Skeletal muscle tissue (tissue), 4 donors: ENCODE measurements around the gene KDELR3. TPM values are rescaled to one million over a fixed set of nuclear protein-coding genes. Genes with fewer than 3 reads are reported as not detected.

Experiments
- H3K27ac ChIP-seq: one replicate; pipeline ENCODE4 v1.7.0; 2013; ENCODE audit warnings: mild to moderate bottlenecking, low read depth, low read length, inconsistent platforms
- H3K27me3 ChIP-seq, 3 donors: one replicate each; pipeline ENCODE4 v1.7.0; 2013; ENCODE audit warnings: low read length in 3 of 3; ENCODE audit not compliant: control insufficient read depth in 3 of 3, insufficient read depth in 3 of 3
- H3K36me3 ChIP-seq, 3 donors: one replicate each; pipeline ENCODE4 v1.7.0; 2013; ENCODE audit warnings: low read length in 3 of 3; ENCODE audit not compliant: control insufficient read depth in 3 of 3, insufficient read depth in 3 of 3
- H3K4me1 ChIP-seq, 3 donors: one replicate each; pipeline ENCODE4 v1.7.0; 2013; ENCODE audit warnings: low read length in 3 of 3, mild to moderate bottlenecking in 3 of 3; ENCODE audit not compliant: control insufficient read depth in 3 of 3, insufficient read depth in 3 of 3
- H3K4me3 ChIP-seq, 3 donors: one replicate each; pipeline ENCODE4 v1.7.0; 2013; ENCODE audit warnings: low read length in 3 of 3
- H3K9ac ChIP-seq, 3 donors: one replicate each; pipeline ENCODE4 v1.7.0; 2013; ENCODE audit warnings: low read length in 3 of 3, mild to moderate bottlenecking in 3 of 3, moderate library complexity in 2 of 3, low read depth in 1 of 3
- H3K9me3 ChIP-seq, 3 donors: one replicate each; pipeline ENCODE4 v1.7.0; 2013; ENCODE audit warnings: low read length in 3 of 3; ENCODE audit not compliant: control insufficient read depth in 3 of 3
- total RNA-seq: library from RNA; depleted of rRNA; stranded (reverse); fragments of >200 nt; gene quantifications from one replicate; pipeline ENCODE4 v1.2.3, GENCODE V29; 2014
- donor health status: Osteomylitis.

The KDELR3 gene
- total RNA-seq, result 32.9 TPM

GRCh38 chr22:38467904-38468442 lies at the start of gene KDELR3:
KDELR3 (plus strand) TSS chr22:38468096; CDS start chr22:38468234, 138 bp downstream.
- H3K27ac ChIP-seq, result no peak within 1 kb of the TSS
- H3K9ac ChIP-seq, result peak within 1 kb of the TSS; percentile 63 to 75 (median 72)
- H3K4me3 ChIP-seq, result peak within 1 kb of the TSS; percentile 65 to 72 (median 67)
- H3K4me1 ChIP-seq, result peaks cover 0 to 14% (median 13%) of the 10 kb centered on the region in 3 donors
- no peaks in the 10 kb centered on the region for H3K36me3 ChIP-seq
- peaks cover 22 to 46% (median 40%) of the 10 kb centered on the region in 3 donors for H3K27me3 ChIP-seq
- no peaks in the 10 kb centered on the region for H3K9me3 ChIP-seq

GRCh38 chr22:38418589-38418988 lies 49.3 kb upstream of the KDELR3 start:
- peaks cover 0 to 7% (median 0%) of the 10 kb centered on the region in 3 donors for H3K27me3 ChIP-seq
- H3K9me3 ChIP-seq, result no peaks in the 10 kb centered on the region
- H3K27ac ChIP-seq, result no peak overlapping the region
- H3K9ac ChIP-seq, result no peak overlapping the region
- H3K4me1 ChIP-seq, result peaks cover 0 to 2% (median under 1%) of the 10 kb centered on the region in 3 donors
- no peak overlapping the region for H3K4me3 ChIP-seq
- H3K36me3 ChIP-seq, result no peaks in the 10 kb centered on the region

- Histone ChIP-seq H3K9ac (no peak overlapping the region), H3K27me3 (peaks cover 0 to 7% (median 0%) of the 10 kb centered on the region in 3 donors), H3K4me3 (no peak overlapping the region), H3K27ac (no peak overlapping the region), H3K36me3 (no peaks in the 10 kb centered on the region), H3K4me1 (peaks cover 0 to 2% (median 0%) of the 10 kb centered on the region in 3 donors), H3K9me3 (no peaks in the 10 kb centered on the region)
These were observed 48.6 kb upstream of the KDELR3 start for GRCh38 chr22:38419121-38419857.

GRCh38 chr22:38419858-38420160 lies 48.1 kb upstream of the KDELR3 start:
- H3K27me3 ChIP-seq, result peaks cover 0 to 8% (median 0%) of the 10 kb centered on the region in 3 donors
- H3K27ac ChIP-seq, result no peak overlapping the region
- H3K36me3 ChIP-seq, result no peaks in the 10 kb centered on the region
- H3K4me3 ChIP-seq, result no peak overlapping the region
- no peaks in the 10 kb centered on the region for H3K9me3 ChIP-seq
- peaks cover 0 to 2% (median 0%) of the 10 kb centered on the region in 3 donors for H3K4me1 ChIP-seq
- H3K9ac ChIP-seq, result no peak overlapping the region

GRCh38 chr22:38420734-38421133 lies 47.2 kb upstream of the KDELR3 start:
- Histone ChIP-seq H3K9me3 (no peaks in the 10 kb centered on the region), H3K9ac (no peak overlapping the region), H3K27ac (no peak overlapping the region), H3K27me3 (peaks cover 0 to 12% (median 0%) of the 10 kb centered on the region in 3 donors), H3K36me3 (no peaks in the 10 kb centered on the region), H3K4me1 (no peaks in the 10 kb centered on the region), H3K4me3 (no peak overlapping the region)

- no peak overlapping the region for H3K9ac ChIP-seq
- no peak overlapping the region for H3K27ac ChIP-seq
- H3K4me1 ChIP-seq, result no peaks in the 10 kb centered on the region
- peaks cover 0 to 12% (median 0%) of the 10 kb centered on the region in 3 donors for H3K27me3 ChIP-seq
- H3K4me3 ChIP-seq, result no peak overlapping the region
- H3K36me3 ChIP-seq, result no peaks in the 10 kb centered on the region
- no peaks in the 10 kb centered on the region for H3K9me3 ChIP-seq
These were observed 45.0 kb upstream of the KDELR3 start for GRCh38 chr22:38422611-38423511.

- H3K9ac ChIP-seq, result no peak overlapping the region
- H3K4me1 ChIP-seq, result no peaks in the 10 kb centered on the region
- peaks cover 0 to 12% (median 0%) of the 10 kb centered on the region in 3 donors for H3K27me3 ChIP-seq
- no peak overlapping the region for H3K4me3 ChIP-seq
- no peaks in the 10 kb centered on the region for H3K36me3 ChIP-seq
- H3K9me3 ChIP-seq, result no peaks in the 10 kb centered on the region
- no peak overlapping the region for H3K27ac ChIP-seq
These were observed 44.1 kb upstream of the KDELR3 start for GRCh38 chr22:38423512-38424503.

GRCh38 chr22:38424525-38425080 lies 43.3 kb upstream of the KDELR3 start:
- Histone ChIP-seq H3K27me3 (peaks cover 0 to 12% (median 0%) of the 10 kb centered on the region in 3 donors), H3K9me3 (no peaks in the 10 kb centered on the region), H3K36me3 (no peaks in the 10 kb centered on the region), H3K9ac (no peak overlapping the region), H3K27ac (no peak overlapping the region), H3K4me3 (no peak overlapping the region), H3K4me1 (no peaks in the 10 kb centered on the region)

- H3K27ac ChIP-seq, result no peak overlapping the region
- no peaks in the 10 kb centered on the region for H3K4me1 ChIP-seq
- H3K27me3 ChIP-seq, result peaks cover 0 to 12% (median 0%) of the 10 kb centered on the region in 3 donors
- no peaks in the 10 kb centered on the region for H3K36me3 ChIP-seq
- H3K4me3 ChIP-seq, result no peak overlapping the region
- H3K9me3 ChIP-seq, result no peaks in the 10 kb centered on the region
- no peak overlapping the region for H3K9ac ChIP-seq
These were observed 41.3 kb upstream of the KDELR3 start for GRCh38 chr22:38426628-38427027.
